BE2C (cell line): ENCODE results near the gene NOLC1.

Source experiments
- DNase-seq: peaks from one replicate; pipeline ENCODE4 v3.0.0-alpha.2; 2020
- H3K27me3 ChIP-seq: fragments of 250-450 bp; sonication (Bioruptor Pico); 2 replicates; pipeline ENCODE4 v1.5.1; 2020; ENCODE audit warnings: mild to moderate bottlenecking
- H3K36me3 ChIP-seq: fragments of 250-450 bp; sonication (Bioruptor Pico); 2 replicates; pipeline ENCODE4 v1.5.1; 2020; ENCODE audit warnings: mild to moderate bottlenecking
- H3K4me1 ChIP-seq: fragments of 250-450 bp; sonication (Bioruptor Pico); 2 replicates; pipeline ENCODE4 v1.5.1; 2020
- H3K4me3 ChIP-seq: 2 replicates; pipeline ENCODE4 v1.5.1; 2011; ENCODE audit warnings: low read depth, low read length
- H3K9me3 ChIP-seq: fragments of 250-450 bp; sonication (Bioruptor Pico); 2 replicates; pipeline ENCODE4 v1.5.1; 2020
- TF ChIP-seq, protein P1 (sequence below): IDR thresholded peaks from 2 replicates; pipeline ENCODE4 v1.5.1; 2012; ENCODE audit warnings: mild to moderate bottlenecking, low read depth, low read length

The NOLC1 gene

DNA sequence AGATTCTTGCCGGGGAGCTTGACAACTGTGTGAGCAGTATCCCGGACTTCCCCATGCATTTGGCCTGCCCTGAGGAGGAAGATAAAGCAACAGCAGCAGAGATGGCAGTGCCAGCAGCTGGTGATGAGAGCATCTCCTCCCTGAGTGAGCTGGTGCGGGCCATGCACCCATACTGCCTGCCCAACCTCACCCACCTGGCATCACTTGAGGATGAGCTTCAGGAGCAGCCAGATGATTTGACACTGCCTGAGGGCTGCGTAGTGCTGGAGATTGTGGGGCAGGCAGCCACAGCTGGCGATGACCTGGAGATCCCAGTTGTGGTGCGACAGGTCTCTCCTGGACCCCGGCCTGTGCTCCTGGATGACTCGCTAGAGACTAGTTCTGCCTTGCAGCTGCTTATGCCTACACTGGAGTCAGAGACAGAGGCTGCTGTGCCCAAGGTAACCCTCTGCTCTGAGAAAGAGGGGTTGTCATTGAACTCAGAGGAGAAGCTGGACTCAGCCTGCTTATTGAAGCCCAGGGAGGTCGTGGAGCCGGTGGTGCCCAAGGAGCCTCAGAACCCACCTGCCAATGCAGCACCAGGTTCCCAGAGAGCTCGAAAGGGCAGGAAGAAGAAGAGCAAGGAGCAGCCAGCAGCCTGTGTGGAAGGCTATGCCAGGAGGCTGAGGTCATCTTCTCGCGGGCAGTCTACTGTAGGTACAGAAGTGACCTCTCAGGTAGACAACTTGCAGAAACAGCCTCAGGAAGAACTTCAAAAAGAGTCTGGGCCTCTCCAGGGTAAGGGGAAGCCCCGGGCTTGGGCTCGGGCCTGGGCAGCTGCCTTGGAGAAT lies 12.7 kb upstream of the NOLC1 start:
- Histone ChIP-seq H3K9me3 (no peaks in the 10 kb centered on the region), H3K36me3 (peaks cover 90% of the 10 kb centered on the region), H3K4me1 (peaks cover 3% of the 10 kb centered on the region; the same call in 1 of the 2 replicates), H3K27me3 (no peaks in the 10 kb centered on the region), H3K4me3 (no peak overlapping the region)
- no peak for DNase-seq
- TF ChIP-seq, protein P1, sequence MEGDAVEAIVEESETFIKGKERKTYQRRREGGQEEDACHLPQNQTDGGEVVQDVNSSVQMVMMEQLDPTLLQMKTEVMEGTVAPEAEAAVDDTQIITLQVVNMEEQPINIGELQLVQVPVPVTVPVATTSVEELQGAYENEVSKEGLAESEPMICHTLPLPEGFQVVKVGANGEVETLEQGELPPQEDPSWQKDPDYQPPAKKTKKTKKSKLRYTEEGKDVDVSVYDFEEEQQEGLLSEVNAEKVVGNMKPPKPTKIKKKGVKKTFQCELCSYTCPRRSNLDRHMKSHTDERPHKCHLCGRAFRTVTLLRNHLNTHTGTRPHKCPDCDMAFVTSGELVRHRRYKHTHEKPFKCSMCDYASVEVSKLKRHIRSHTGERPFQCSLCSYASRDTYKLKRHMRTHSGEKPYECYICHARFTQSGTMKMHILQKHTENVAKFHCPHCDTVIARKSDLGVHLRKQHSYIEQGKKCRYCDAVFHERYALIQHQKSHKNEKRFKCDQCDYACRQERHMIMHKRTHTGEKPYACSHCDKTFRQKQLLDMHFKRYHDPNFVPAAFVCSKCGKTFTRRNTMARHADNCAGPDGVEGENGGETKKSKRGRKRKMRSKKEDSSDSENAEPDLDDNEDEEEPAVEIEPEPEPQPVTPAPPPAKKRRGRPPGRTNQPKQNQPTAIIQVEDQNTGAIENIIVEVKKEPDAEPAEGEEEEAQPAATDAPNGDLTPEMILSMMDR = no peak

DNA sequence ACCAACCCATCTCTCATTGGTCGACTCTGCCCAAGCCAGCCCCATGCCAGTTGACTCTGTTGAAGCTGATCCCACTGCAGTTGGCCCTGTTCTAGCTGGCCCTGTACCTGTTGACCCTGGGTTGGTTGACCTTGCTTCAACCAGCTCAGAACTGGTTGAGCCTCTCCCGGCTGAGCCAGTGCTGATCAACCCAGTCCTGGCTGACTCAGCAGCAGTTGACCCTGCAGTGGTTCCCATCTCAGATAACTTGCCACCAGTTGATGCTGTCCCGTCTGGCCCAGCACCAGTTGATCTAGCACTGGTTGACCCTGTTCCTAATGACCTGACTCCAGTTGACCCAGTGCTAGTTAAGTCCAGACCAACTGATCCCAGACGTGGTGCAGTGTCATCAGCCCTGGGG lies 12.0 kb upstream of the NOLC1 start:
- no peaks in the 10 kb centered on the region; the same call in 1 of the 2 replicates for H3K4me1 ChIP-seq
- H3K9me3 ChIP-seq = no peaks in the 10 kb centered on the region
- peaks cover 91% of the 10 kb centered on the region for H3K36me3 ChIP-seq
- H3K4me3 ChIP-seq = no peak overlapping the region
- no peak for DNase-seq
- TF ChIP-seq, protein P1 = no peak
- no peaks in the 10 kb centered on the region for H3K27me3 ChIP-seq

DNA sequence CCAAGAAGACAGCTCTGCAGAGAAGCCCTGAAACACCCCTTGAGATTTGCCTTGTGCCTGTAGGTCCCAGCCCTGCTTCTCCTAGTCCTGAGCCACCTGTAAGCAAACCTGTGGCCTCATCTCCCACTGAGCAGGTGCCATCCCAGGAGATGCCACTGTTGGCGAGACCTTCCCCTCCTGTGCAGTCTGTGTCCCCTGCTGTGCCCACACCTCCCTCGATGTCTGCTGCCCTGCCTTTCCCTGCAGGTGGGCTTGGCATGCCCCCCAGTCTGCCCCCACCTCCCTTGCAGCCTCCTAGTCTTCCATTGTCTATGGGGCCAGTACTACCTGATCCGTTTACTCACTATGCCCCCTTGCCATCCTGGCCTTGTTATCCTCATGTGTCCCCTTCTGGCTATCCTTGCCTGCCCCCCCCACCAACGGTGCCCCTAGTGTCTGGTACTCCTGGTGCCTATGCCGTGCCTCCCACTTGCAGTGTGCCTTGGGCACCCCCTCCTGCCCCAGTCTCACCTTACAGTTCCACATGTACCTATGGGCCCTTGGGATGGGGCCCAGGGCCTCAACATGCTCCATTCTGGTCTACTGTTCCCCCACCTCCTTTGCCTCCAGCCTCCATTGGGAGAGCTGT lies 11.2 kb upstream of the NOLC1 start:
- peaks cover 91% of the 10 kb centered on the region for H3K36me3 ChIP-seq
- no peaks in the 10 kb centered on the region for H3K27me3 ChIP-seq
- H3K4me3 ChIP-seq = no peak overlapping the region
- no peak for DNase-seq
- no peaks in the 10 kb centered on the region for H3K4me1 ChIP-seq
- no peaks in the 10 kb centered on the region for H3K9me3 ChIP-seq
- TF ChIP-seq, protein P1 = no peak

DNA sequence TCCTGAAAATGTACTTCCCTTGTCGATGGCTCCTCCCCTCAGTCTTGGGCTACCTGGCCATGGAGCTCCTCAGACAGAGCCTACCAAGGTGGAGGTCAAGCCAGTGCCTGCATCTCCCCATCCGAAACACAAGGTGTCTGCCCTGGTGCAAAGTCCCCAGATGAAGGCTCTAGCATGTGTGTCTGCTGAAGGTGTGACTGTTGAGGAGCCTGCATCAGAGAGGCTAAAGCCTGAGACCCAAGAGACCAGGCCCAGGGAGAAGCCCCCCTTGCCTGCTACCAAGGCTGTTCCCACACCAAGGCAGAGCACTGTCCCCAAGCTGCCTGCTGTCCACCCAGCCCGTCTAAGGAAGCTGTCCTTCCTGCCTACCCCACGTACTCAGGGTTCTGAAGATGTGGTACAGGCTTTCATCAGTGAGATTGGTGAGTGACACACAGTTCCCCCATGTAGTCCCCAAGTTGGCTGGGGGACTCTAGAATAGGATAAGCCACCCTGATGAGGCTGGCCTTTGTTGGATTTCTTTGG lies 10.5 kb upstream of the NOLC1 start:
- TF ChIP-seq, protein P1 = no peak
- no peaks in the 10 kb centered on the region for H3K27me3 ChIP-seq
- H3K4me1 ChIP-seq = no peaks in the 10 kb centered on the region
- H3K36me3 ChIP-seq = peaks cover 94% of the 10 kb centered on the region
- no peak overlapping the region for H3K4me3 ChIP-seq
- H3K9me3 ChIP-seq = no peaks in the 10 kb centered on the region
- DNase-seq = no peak

DNA sequence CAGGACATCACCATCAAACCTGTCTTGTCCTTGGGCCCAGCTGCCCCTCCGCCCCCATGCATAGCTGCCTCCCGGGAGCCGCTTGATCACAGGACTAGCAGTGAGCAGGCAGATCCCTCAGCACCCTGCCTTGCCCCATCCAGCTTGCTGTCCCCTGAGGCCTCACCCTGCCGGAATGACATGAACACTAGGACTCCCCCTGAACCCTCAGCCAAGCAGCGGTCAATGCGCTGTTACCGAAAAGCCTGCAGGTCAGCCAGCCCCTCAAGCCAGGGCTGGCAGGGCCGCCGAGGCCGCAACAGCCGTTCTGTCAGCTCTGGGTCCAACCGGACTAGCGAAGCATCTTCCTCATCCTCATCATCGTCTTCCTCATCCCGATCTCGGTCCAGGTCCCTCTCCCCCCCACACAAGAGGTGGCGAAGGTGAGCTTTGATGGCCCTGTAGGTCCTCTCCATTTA lies 5.2 kb upstream of the NOLC1 start:
- Histone ChIP-seq H3K4me1 (peaks cover 9% of the 10 kb centered on the region), H3K9me3 (no peaks in the 10 kb centered on the region), H3K4me3 (no peak overlapping the region), H3K27me3 (no peaks in the 10 kb centered on the region), H3K36me3 (peaks cover 94% of the 10 kb centered on the region)
- TF ChIP-seq, protein P1 = no peak
- no peak for DNase-seq
